ENCODE data around the gene FMNL1. TPM values are rescaled to one million over a fixed set of nuclear protein-coding genes. Genes with fewer than 3 reads are reported as not detected.

FMNL1 gene
- total and polyA plus RNA-seq, 12 donors: 5.3 to 28.7 (median 9.8) TPM

DNA sequence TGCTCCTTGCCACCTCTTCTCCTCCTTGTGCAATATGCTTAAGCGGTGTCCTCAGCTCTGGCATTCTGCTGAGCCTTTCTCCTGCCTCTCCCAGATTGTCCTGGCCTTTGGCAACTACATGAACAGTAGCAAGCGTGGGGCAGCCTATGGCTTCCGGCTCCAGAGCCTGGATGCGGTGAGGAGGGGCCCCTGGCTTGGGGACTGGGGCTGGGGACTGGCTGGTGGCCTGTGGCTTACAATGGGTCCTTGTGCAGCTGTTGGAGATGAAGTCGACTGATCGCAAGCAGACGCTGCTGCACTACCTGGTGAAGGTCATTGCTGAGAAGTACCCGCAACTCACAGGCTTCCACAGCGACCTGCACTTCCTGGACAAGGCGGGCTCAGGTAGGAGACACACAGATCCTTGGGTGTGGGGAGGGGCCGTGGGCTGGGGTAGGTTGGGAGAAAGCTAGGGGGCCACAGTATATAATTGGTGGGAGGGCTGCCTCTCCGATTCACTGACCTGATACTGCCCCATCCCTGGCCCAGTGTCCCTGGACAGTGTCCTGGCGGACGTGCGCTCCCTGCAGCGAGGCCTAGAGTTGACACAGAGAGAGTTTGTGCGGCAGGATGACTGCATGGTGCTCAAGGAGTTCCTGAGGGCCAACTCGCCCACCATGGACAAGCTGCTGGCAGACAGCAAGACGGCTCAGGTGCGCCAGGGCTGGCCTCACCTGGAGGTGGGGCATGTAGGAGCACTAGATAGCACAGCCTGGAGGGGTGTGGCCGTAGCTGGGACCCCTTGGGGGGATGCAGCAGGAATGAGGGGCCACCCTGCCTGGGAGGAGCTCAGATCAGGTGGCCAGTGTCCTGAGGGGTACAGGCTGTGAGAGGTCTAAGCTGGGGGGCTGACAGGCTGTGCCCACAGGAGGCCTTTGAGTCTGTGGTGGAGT is 23.3 kb downstream of the FMNL1 start:
- Histone ChIP-seq H3K27ac (no peak overlapping the region), H3K36me3 (peaks cover 0 to 70% (median 0%) of the 10 kb centered on the region in 9 donors), H3K4me3 (no peak overlapping the region), H3K27me3 (no peaks in the 10 kb centered on the region), H3K9me3 (no peaks in the 10 kb centered on the region), H3K4me1 (peaks cover 4 to 40% (median 28%) of the 10 kb centered on the region in 9 donors)
- WGBS, 2 donors: 93 to 95% methylated on average over 21 of the region's 21 CpGs
- ATAC-seq (no peak), DNase-seq (no peak)
- no peak for TF ChIP-seq CTCF (IDR thresholded peaks at IDR 0.05)
- intact Hi-C loops (cut with DNase I): no loop called here

DNA sequence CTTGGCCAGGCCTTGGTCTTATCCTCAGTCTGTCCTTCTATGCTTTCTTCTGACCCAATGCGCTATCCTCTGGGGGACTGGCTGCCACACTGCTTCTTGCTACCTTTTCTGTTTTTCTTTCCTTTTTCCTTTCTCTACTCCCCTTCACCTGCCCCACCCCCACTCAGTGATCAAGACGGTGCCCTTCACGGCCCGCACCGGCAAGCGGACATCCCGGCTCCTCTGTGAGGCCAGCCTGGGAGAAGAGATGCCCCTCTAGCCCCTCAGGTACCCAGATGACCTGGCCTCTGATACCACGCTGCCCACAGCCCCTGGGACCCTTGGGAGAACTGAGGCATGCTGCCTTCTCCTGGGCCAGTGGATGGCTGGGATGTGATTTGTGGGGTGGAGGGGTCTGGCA is 24.7 kb downstream of the FMNL1 start:
- Histone ChIP-seq H3K27me3 (no peaks in the 10 kb centered on the region), H3K4me1 (peaks cover 4 to 31% (median 22%) of the 10 kb centered on the region in 9 donors), H3K4me3 (peak overlapping the region in 2 of 10 donors; percentile 54 to 61), H3K36me3 (peaks cover 0 to 57% (median 0%) of the 10 kb centered on the region in 9 donors), H3K9me3 (no peaks in the 10 kb centered on the region), H3K27ac (no peak overlapping the region)
- no peak for DNase-seq
- 79 to 84% methylated on average over 8 of the region's 8 CpGs for WGBS, 2 donors
- intact Hi-C loops (cut with DNase I): no loop called here
- no peak for ATAC-seq
- TF ChIP-seq CTCF (IDR thresholded peaks at IDR 0.05): no peak

DNA sequence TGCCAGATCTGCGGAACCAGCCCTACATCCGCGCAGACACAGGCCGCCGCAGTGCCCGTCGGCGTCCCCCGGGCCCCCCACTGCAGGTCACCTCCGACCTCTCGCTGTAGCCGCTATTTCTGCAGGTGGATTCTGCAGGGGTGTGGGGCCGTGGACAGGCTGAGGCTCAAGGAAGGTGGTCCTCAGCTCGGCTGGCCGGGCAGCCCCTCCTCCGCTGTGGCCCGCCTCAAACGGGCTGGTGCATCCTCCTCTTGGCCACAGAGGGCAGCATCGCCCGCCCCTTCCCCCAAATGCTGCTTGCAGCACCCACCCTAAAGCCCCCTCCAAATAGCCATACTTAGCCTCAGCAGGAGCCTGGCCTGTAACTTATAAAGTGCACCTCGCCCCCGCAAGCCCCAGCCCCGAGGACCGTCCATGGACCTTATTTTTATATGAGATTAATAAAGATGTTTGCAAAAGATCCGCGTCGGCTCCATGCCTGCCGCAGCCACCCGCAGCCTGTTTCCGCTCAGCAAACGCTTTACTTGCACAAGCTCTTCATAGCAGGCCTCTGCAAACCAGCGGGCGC is 25.3 kb downstream of the FMNL1 start:
- Histone ChIP-seq H3K27me3 (no peaks in the 10 kb centered on the region), H3K9me3 (no peaks in the 10 kb centered on the region), H3K4me1 (peaks cover 4 to 31% (median 21%) of the 10 kb centered on the region in 9 donors), H3K27ac (peak overlapping the region in 7 of 10 donors; percentile 47 to 86 (median 59)), H3K36me3 (peaks cover 0 to 52% (median 0%) of the 10 kb centered on the region in 9 donors), H3K4me3 (peak overlapping the region; percentile 16 to 64 (median 61))
- DNase-seq (no peak), ATAC-seq (peak; percentile 5 to 66 (median 40))
- TF ChIP-seq CTCF (IDR thresholded peaks at IDR 0.05): peak in 8 of 9 donors; percentile 21 to 61 (median 46)
- 12 to 15% methylated on average over 32 to 33 of the region's 33 CpGs for WGBS, 2 donors
- intact Hi-C loops (cut with DNase I): no loop called here

DNA sequence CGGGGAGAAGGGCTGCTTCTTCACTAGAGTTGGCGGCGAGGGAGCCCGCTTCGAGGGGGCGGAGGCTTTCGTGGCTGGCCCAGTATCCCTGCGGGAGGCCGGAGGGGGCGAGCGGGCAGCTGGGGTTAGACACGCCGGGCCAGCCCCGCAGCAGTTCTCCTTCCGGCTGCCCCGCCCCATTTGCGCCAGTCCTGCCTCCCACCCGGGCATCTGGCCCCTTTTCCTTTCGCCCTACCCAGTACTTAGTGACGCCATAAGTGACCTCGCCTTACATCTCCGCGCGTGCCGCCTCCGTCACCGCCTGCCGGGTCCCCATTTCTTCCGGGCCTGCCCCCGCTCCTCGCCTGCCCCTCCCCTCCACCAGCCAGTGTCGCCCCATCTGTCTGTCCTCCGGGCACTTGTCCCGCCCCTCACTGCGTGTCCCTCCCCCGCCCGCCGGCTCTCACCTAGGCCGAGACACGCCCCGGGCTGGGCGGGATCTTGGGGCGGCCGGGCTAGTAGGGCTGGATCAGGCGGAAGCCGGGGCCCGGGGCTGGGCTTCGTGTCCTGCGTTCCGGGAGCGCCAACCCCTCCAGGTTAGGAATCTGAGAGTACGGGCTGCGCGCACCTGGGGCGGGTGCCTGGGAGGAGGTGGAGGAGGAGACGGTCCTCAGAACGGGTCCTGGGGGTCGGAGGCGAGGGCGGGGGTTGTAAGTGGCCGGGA is 25.9 kb downstream of the FMNL1 start:
- Histone ChIP-seq H3K4me1 (peaks cover 4 to 37% (median 23%) of the 10 kb centered on the region in 9 donors), H3K36me3 (peaks cover 0 to 46% (median 0%) of the 10 kb centered on the region in 9 donors), H3K4me3 (peak overlapping the region; percentile 16 to 64 (median 61)), H3K27ac (peak overlapping the region in 7 of 10 donors; percentile 47 to 86 (median 59)), H3K27me3 (no peaks in the 10 kb centered on the region), H3K9me3 (no peaks in the 10 kb centered on the region)
- ATAC-seq (peak; percentile 77 to 93 (median 86)), DNase-seq (peak; percentile 83 to 84)
- intact Hi-C loops (cut with DNase I): no loop called here
- WGBS, 2 donors: 0 to 1% methylated on average over 56 to 61 of the region's 61 CpGs
- no peak for TF ChIP-seq CTCF (IDR thresholded peaks at IDR 0.05)
